ENCODE results near the gene TMEM39B.
A peak's percentile ranks its signal among the peaks of the same experiment; 100 is the strongest.
"Not testable (repeated sequence)": the region's sequence is repeated elsewhere in the genome, so short reads cannot be mapped to it uniquely, and the experiment has no call there.

Gene TMEM39B

DNA sequence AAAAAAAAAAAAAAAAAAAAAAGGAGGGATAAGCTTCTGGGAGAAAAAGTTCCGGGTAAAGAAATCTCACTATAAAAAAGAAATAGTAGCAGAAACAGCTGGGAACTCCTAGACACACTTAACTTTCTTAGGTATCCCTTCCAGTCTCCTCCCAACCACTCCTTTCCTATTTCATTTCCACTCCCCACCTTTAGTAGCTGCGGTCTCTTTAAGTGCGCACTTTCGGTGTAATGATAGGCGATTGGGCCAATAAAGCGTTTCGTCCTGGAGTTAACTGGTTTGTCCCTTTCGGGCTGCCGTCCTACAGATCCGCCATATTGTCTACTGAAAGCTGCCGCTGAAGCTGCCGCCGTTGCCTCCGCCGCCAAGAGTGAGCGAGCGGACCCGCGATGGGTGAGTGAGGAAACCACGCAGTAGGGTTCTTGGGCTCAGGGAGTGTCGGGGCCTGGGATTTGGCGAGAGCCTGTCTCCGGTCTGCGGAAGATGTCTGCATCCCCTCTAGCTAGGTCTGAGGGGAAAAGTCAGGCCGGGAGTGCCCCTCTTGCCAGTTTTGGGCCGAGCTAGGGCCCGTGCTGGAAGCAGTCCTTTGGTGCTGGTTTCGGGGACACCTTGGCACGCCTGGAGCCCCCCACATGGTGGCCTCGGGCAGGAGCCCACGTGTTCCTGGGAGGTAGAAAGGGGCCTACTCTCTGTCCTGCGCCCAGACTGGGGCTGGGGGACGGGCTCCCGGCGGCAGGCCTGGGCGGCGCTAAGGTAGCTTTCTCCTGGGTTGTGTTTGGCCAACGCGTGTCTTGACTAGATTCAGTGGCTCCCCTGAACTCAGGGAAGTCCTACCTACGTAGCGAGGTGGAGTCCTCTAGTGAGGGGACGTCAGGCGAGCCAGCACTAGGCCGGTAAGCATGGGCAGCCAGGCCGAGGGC lies 35.3 kb downstream of the TMEM39B start, which contains the start of gene KPNA6:
TSS of gene KPNA6 (plus strand) at position 315 of the 920 bp plus-strand sequence. CDS start at position 390, 75 bp downstream.
- Histone ChIP-seq H3K27me3 (ENCODE audit: control insufficient read depth in 2 of 2, insufficient read depth in 2 of 2, low read length in 2 of 2) (no peaks in the 10 kb centered on the region), H3K9ac (ENCODE audit: low read depth in 1 of 2, low read length in 2 of 2) (peak within 1 kb of the TSS; percentile 92 to 98), H3K36me3 (ENCODE audit: control insufficient read depth in 2 of 2, insufficient read depth in 2 of 2, low read length in 2 of 2) (peaks cover 0 to 2% of the 10 kb centered on the region in 2 donors), H3K4me1 (ENCODE audit: control insufficient read depth in 2 of 2, insufficient read depth in 2 of 2, low read length in 2 of 2) (peaks cover 14 to 15% of the 10 kb centered on the region in 2 donors), H3K9me3 (ENCODE audit: control insufficient read depth in 2 of 2, low read length in 2 of 2) (no peaks in the 10 kb centered on the region), H3K27ac (ENCODE audit: low read depth in 2 of 2, low read length in 2 of 2) (peak within 1 kb of the TSS; percentile 85 to 93), H3K4me3 (ENCODE audit: low read length in 2 of 2) (peak within 1 kb of the TSS; percentile 99)

- no peaks in the 10 kb centered on the region for H3K9me3 ChIP-seq (ENCODE audit: control insufficient read depth in 2 of 2, low read length in 2 of 2)
- no peak overlapping the region for H3K9ac ChIP-seq (ENCODE audit: low read depth in 1 of 2, low read length in 2 of 2)
- no peaks in the 10 kb centered on the region for H3K27me3 ChIP-seq (ENCODE audit: control insufficient read depth in 2 of 2, insufficient read depth in 2 of 2, low read length in 2 of 2)
- H3K4me3 ChIP-seq (ENCODE audit: low read length in 2 of 2): no peak overlapping the region
- peaks cover 0 to 2% of the 10 kb centered on the region in 2 donors for H3K36me3 ChIP-seq (ENCODE audit: control insufficient read depth in 2 of 2, insufficient read depth in 2 of 2, low read length in 2 of 2)
- no peak overlapping the region for H3K27ac ChIP-seq (ENCODE audit: low read depth in 2 of 2, low read length in 2 of 2)
- H3K4me1 ChIP-seq (ENCODE audit: control insufficient read depth in 2 of 2, insufficient read depth in 2 of 2, low read length in 2 of 2): peaks cover 16 to 18% of the 10 kb centered on the region in 2 donors
Measured at GRCh38 chr1:32111040-32111623, 38.4 kb downstream of the TMEM39B start.

DNA sequence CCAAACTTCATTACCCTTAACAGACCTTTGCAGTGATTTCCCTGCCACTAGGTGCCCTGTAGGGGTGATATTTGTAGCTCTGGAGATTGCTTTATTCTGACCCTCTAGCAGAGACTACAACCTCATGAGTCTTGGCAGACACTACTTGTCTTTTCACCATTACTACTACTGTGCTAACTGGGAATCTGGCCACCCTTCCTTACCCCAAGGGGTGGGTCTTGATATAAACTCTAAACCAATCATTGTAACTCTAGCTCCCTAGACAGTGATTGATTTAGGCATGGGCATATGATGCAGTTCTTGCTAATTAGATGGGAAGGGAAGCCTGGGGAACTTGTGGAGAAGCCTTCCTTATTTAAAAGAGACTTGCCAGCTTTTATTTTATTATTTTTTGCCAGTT lies 39.0 kb downstream of the TMEM39B start:
- peaks cover 16 to 18% of the 10 kb centered on the region in 2 donors for H3K4me1 ChIP-seq (ENCODE audit: control insufficient read depth in 2 of 2, insufficient read depth in 2 of 2, low read length in 2 of 2)
- H3K36me3 ChIP-seq (ENCODE audit: control insufficient read depth in 2 of 2, insufficient read depth in 2 of 2, low read length in 2 of 2): peaks cover 0 to 2% of the 10 kb centered on the region in 2 donors
- no peak overlapping the region for H3K27ac ChIP-seq (ENCODE audit: low read depth in 2 of 2, low read length in 2 of 2)
- no peaks in the 10 kb centered on the region for H3K9me3 ChIP-seq (ENCODE audit: control insufficient read depth in 2 of 2, low read length in 2 of 2)
- H3K9ac ChIP-seq (ENCODE audit: low read depth in 1 of 2, low read length in 2 of 2): no peak overlapping the region
- no peaks in the 10 kb centered on the region for H3K27me3 ChIP-seq (ENCODE audit: control insufficient read depth in 2 of 2, insufficient read depth in 2 of 2, low read length in 2 of 2)
- H3K4me3 ChIP-seq (ENCODE audit: low read length in 2 of 2): no peak overlapping the region

- Histone ChIP-seq H3K27me3 (ENCODE audit: control insufficient read depth in 2 of 2, insufficient read depth in 2 of 2, low read length in 2 of 2) (no peaks in the 10 kb centered on the region), H3K36me3 (ENCODE audit: control insufficient read depth in 2 of 2, insufficient read depth in 2 of 2, low read length in 2 of 2) (peaks cover 0 to 2% of the 10 kb centered on the region in 2 donors), H3K9ac (ENCODE audit: low read depth in 1 of 2, low read length in 2 of 2) (no peak overlapping the region), H3K4me1 (ENCODE audit: control insufficient read depth in 2 of 2, insufficient read depth in 2 of 2, low read length in 2 of 2) (peaks cover 16 to 18% of the 10 kb centered on the region in 2 donors), H3K27ac (ENCODE audit: low read depth in 2 of 2, low read length in 2 of 2) (no peak overlapping the region), H3K4me3 (ENCODE audit: low read length in 2 of 2) (no peak overlapping the region), H3K9me3 (ENCODE audit: control insufficient read depth in 2 of 2, low read length in 2 of 2) (no peaks in the 10 kb centered on the region)
Measured at GRCh38 chr1:32112806-32113375, 40.2 kb downstream of the TMEM39B start.

DNA sequence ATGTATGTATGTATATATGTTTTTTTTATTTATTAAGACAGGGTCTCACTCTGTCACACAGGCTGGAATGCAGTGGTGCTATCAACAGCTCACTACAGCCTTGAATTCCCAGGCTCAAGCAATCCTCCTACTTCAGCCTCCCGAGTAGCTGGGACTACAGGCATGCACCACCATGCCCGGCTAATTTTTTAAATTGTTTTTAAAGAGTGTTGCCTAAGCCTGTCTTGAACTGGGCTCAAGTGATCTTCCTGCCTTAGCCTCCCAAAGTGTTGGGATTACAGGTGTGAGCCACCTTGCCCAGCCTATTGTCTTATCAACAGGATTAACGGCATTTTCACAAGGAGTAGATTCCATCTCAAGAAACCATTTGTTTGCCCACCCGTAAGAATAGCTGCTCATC lies 40.7 kb downstream of the TMEM39B start:
- H3K4me3 ChIP-seq (ENCODE audit: low read length in 2 of 2); H3K36me3 ChIP-seq (ENCODE audit: control insufficient read depth in 2 of 2, insufficient read depth in 2 of 2, low read length in 2 of 2); H3K27ac ChIP-seq (ENCODE audit: low read depth in 2 of 2, low read length in 2 of 2); H3K9me3 ChIP-seq (ENCODE audit: control insufficient read depth in 2 of 2, low read length in 2 of 2); H3K9ac ChIP-seq (ENCODE audit: low read depth in 1 of 2, low read length in 2 of 2); H3K27me3 ChIP-seq (ENCODE audit: control insufficient read depth in 2 of 2, insufficient read depth in 2 of 2, low read length in 2 of 2): not testable (repeated sequence)
- peaks cover 16 to 18% of the 10 kb centered on the region in 2 donors for H3K4me1 ChIP-seq (ENCODE audit: control insufficient read depth in 2 of 2, insufficient read depth in 2 of 2, low read length in 2 of 2)

DNA sequence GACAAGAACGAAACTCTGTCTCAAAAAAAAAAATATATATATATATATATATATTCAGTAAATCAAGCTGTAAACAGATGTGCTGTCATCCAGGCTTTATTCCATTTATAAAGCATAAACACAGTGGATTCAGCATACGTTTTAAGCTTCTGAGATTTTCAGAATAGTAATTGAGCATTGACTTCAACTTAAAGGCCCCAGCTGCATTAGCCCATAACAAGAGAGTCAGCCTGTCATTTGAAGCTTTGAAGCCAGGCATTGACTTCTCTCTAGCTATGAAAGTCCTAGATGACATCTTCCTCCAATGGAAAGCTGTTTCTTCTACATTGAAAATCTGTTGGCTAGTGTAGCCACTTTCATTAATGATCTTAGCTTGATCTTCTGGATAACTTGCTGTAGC lies 41.7 kb downstream of the TMEM39B start:
- peaks cover 12 to 16% of the 10 kb centered on the region in 2 donors for H3K4me1 ChIP-seq (ENCODE audit: control insufficient read depth in 2 of 2, insufficient read depth in 2 of 2, low read length in 2 of 2)
- H3K27ac ChIP-seq (ENCODE audit: low read depth in 2 of 2, low read length in 2 of 2): no peak overlapping the region
- H3K9ac ChIP-seq (ENCODE audit: low read depth in 1 of 2, low read length in 2 of 2): no peak overlapping the region
- no peaks in the 10 kb centered on the region for H3K27me3 ChIP-seq (ENCODE audit: control insufficient read depth in 2 of 2, insufficient read depth in 2 of 2, low read length in 2 of 2)
- no peaks in the 10 kb centered on the region for H3K9me3 ChIP-seq (ENCODE audit: control insufficient read depth in 2 of 2, low read length in 2 of 2)
- no peak overlapping the region for H3K4me3 ChIP-seq (ENCODE audit: low read length in 2 of 2)
- H3K36me3 ChIP-seq (ENCODE audit: control insufficient read depth in 2 of 2, insufficient read depth in 2 of 2, low read length in 2 of 2): peaks cover 0 to 2% of the 10 kb centered on the region in 2 donors

DNA sequence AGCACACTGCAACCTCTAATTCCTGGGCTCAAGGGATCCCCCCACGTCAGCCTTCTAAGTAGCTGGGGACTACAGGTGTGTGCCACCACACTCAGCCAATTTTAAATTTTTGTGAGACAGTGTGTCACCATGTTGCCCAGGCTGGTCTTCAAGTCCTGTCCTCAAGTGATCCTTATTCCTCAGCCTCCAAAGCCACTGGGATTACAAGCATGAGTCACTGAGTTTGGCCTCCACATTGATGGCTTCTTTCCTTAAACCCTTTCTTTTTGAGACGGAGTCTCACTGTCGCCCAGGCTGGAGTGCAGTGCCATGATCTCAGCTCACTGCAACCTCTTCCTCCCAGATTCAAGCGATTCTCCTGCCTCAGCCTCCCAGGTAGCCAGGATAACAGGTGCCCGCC lies 42.8 kb downstream of the TMEM39B start:
- H3K4me3 ChIP-seq (ENCODE audit: low read length in 2 of 2): no peak overlapping the region
- no peaks in the 10 kb centered on the region for H3K27me3 ChIP-seq (ENCODE audit: control insufficient read depth in 2 of 2, insufficient read depth in 2 of 2, low read length in 2 of 2)
- no peaks in the 10 kb centered on the region for H3K9me3 ChIP-seq (ENCODE audit: control insufficient read depth in 2 of 2, low read length in 2 of 2)
- peaks cover 10 to 13% of the 10 kb centered on the region in 2 donors for H3K4me1 ChIP-seq (ENCODE audit: control insufficient read depth in 2 of 2, insufficient read depth in 2 of 2, low read length in 2 of 2)
- H3K27ac ChIP-seq (ENCODE audit: low read depth in 2 of 2, low read length in 2 of 2): no peak overlapping the region
- peaks cover 0 to 2% of the 10 kb centered on the region in 2 donors for H3K36me3 ChIP-seq (ENCODE audit: control insufficient read depth in 2 of 2, insufficient read depth in 2 of 2, low read length in 2 of 2)
- H3K9ac ChIP-seq (ENCODE audit: low read depth in 1 of 2, low read length in 2 of 2): no peak overlapping the region

GRCh38 chr1:32116531-32116930 lies 43.8 kb downstream of the TMEM39B start:
- Histone ChIP-seq H3K4me1 (ENCODE audit: control insufficient read depth in 2 of 2, insufficient read depth in 2 of 2, low read length in 2 of 2) (peaks cover 8 to 9% of the 10 kb centered on the region in 2 donors), H3K27me3 (ENCODE audit: control insufficient read depth in 2 of 2, insufficient read depth in 2 of 2, low read length in 2 of 2) (no peaks in the 10 kb centered on the region), H3K9ac (ENCODE audit: low read depth in 1 of 2, low read length in 2 of 2) (no peak overlapping the region), H3K4me3 (ENCODE audit: low read length in 2 of 2) (no peak overlapping the region), H3K27ac (ENCODE audit: low read depth in 2 of 2, low read length in 2 of 2) (no peak overlapping the region), H3K36me3 (ENCODE audit: control insufficient read depth in 2 of 2, insufficient read depth in 2 of 2, low read length in 2 of 2) (peaks cover 0 to 2% of the 10 kb centered on the region in 2 donors), H3K9me3 (ENCODE audit: control insufficient read depth in 2 of 2, low read length in 2 of 2) (no peaks in the 10 kb centered on the region)

DNA sequence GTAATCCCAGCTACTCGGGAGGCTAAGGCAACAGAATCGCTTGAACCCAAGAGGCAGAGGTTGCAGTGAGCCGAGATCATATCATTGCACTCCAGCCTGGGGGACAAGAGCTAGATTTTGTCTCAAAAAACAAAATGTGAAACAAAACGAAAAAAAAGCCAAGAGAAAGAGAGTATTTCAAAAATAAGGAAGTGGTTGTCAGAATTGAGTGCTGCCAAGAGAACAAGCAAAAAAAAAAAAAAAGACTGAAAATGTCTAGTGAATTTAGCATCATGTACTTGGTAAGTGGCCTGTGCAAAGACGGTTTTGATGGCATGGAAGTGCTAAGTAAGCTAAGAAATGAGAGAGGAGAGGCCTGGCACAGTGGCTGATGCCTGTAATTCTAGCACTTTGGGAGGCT lies 49.4 kb downstream of the TMEM39B start:
- Histone ChIP-seq H3K27me3 (ENCODE audit: control insufficient read depth in 2 of 2, insufficient read depth in 2 of 2, low read length in 2 of 2) (no peaks in the 10 kb centered on the region), H3K9ac (ENCODE audit: low read depth in 1 of 2, low read length in 2 of 2) (no peak overlapping the region), H3K36me3 (ENCODE audit: control insufficient read depth in 2 of 2, insufficient read depth in 2 of 2, low read length in 2 of 2) (no peaks in the 10 kb centered on the region), H3K27ac (ENCODE audit: low read depth in 2 of 2, low read length in 2 of 2) (no peak overlapping the region), H3K4me3 (ENCODE audit: low read length in 2 of 2) (no peak overlapping the region), H3K9me3 (ENCODE audit: control insufficient read depth in 2 of 2, low read length in 2 of 2) (no peaks in the 10 kb centered on the region), H3K4me1 (ENCODE audit: control insufficient read depth in 2 of 2, insufficient read depth in 2 of 2, low read length in 2 of 2) (no peaks in the 10 kb centered on the region)

DNA sequence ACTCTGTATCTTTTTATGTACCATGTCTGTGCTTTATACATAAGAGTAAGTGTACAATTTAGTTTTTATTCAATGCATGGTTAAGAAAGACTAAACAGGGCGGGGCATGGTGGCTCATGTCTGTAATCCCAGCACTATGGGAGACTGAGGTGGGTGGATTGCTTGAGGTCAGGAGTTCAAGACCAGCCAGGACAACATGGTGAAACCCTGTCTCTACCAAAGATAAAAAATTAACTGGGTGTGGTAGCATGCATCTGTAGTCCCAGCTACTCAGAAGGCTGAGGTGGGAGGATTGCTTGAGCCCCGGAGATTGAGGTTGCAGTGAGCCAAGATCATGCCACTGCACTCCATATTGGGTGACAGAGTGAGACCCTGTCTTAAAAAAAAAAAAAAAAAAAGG lies 50.6 kb downstream of the TMEM39B start:
- H3K9me3 ChIP-seq (ENCODE audit: control insufficient read depth in 2 of 2, low read length in 2 of 2); H3K4me3 ChIP-seq (ENCODE audit: low read length in 2 of 2); H3K4me1 ChIP-seq (ENCODE audit: control insufficient read depth in 2 of 2, insufficient read depth in 2 of 2, low read length in 2 of 2); H3K27me3 ChIP-seq (ENCODE audit: control insufficient read depth in 2 of 2, insufficient read depth in 2 of 2, low read length in 2 of 2); H3K27ac ChIP-seq (ENCODE audit: low read depth in 2 of 2, low read length in 2 of 2); H3K36me3 ChIP-seq (ENCODE audit: control insufficient read depth in 2 of 2, insufficient read depth in 2 of 2, low read length in 2 of 2); H3K9ac ChIP-seq (ENCODE audit: low read depth in 1 of 2, low read length in 2 of 2): not testable (repeated sequence)

All from mucosa of rectum (tissue), 2 donors.